Tibial nerve (tissue), 4 donors: ENCODE data around the gene CFAP70. TPM values are rescaled to one million over a fixed set of nuclear protein-coding genes. Genes with fewer than 3 reads are reported as not detected.
A peak's percentile ranks its signal among the peaks of the same experiment; 100 is the strongest.

ENCODE experiments used
- DNase-seq, 2 donors: peaks; one replicate each; pipeline ENCODE4 v3.0.0-alpha.2; 2019; ENCODE audit warnings: low spot score in 2 of 2
- H3K27ac ChIP-seq, 4 donors: fragments of 200-600 bp; sonication (generic) in 3 of 4; one replicate each; pipeline ENCODE4 v1.5.1; 2017 to 2019; ENCODE audit warnings: mild to moderate bottlenecking in 1 of 4
- H3K27me3 ChIP-seq, 2 donors: fragments of 200-600 bp; sonication (generic) in 1 of 2; one replicate each; pipeline versions ENCODE4 v1.5.1 to v1.6.0; 2017 to 2019
- H3K36me3 ChIP-seq, 3 donors: fragments of 200-600 bp; sonication (generic); one replicate each; pipeline ENCODE4 v1.5.1; 2018 to 2019
- H3K4me1 ChIP-seq, 4 donors: fragments of 200-600 bp; sonication (generic) in 3 of 4; one replicate each; pipeline ENCODE4 v1.5.1; 2017 to 2019
- H3K4me3 ChIP-seq, 4 donors: fragments of 200-600 bp; sonication (generic) in 3 of 4; one replicate each; pipeline ENCODE4 v1.5.1; 2017 to 2019; ENCODE audit warnings: mild to moderate bottlenecking in 1 of 4, moderate library complexity in 1 of 4
- H3K9me3 ChIP-seq, 4 donors: fragments of 200-600 bp; sonication (generic) in 3 of 4; one replicate each; pipeline ENCODE4 v1.5.1; 2017 to 2019
- CTCF ChIP-seq, 5 experiments: fragments of 200-600 bp in 3 of 5; fragments of 450-650 bp in 2 of 5; sonication (generic) in 3 of 5; IDR thresholded peaks; one replicate each; pipeline ENCODE4 v1.5.1; 2016 to 2019; ENCODE audit warnings: antibody characterized with exemption in 5 of 5, mild to moderate bottlenecking in 3 of 5, moderate library complexity in 2 of 5
- EP300 ChIP-seq, 2 donors: sonication (generic); formaldehyde crosslinking; IDR thresholded peaks; one replicate each; pipeline ENCODE4 v1.6.1; 2017; ENCODE audit warnings: antibody characterized with exemption in 2 of 2, mild to moderate bottlenecking in 1 of 2
- POLR2A ChIP-seq, 2 donors: fragments of 450-650 bp; IDR thresholded peaks; one replicate each; pipeline ENCODE4 v1.6.1; 2017; ENCODE audit warnings: antibody characterized with exemption in 2 of 2, mild to moderate bottlenecking in 2 of 2, moderate library complexity in 2 of 2
- WGBS, 2 donors: methylation state at CpG; one replicate each; pipeline ENCODE4 v1.1.5; 2018; 5-methylcytosine and 5-hydroxymethylcytosine counted together
- total RNA-seq, 4 donors: library from RNA; depleted of rRNA; stranded (reverse); fragments of >200 nt; gene quantifications; one replicate each; pipeline ENCODE4 v1.1.0, GENCODE V29; 2016

CFAP70 gene
- 10 to 100 TPM in 1 of 4 donors, 1 to 10 TPM in 3; 3.8 to 14.9 (median 6.6) TPM for total RNA-seq

GRCh38 chr10:73358331-73359279, at the start of gene CFAP70:
Gene CFAP70, minus strand, starts transcription at chr10:73358864. Its CDS starts 4,068 bp downstream, at chr10:73354796.
- WGBS, 2 donors: 1% methylated on average over 45 of the region's 45 CpGs
- peaks cover 0 to 18% (median 5%) of the 10 kb centered on the region in 4 donors for H3K4me1 ChIP-seq
- H3K27me3 ChIP-seq: no peaks in the 10 kb centered on the region
- peaks cover 0 to 7% (median 0%) of the 10 kb centered on the region in 4 donors for H3K9me3 ChIP-seq
- TF ChIP-seq CTCF (IDR thresholded peaks at IDR 0.05) (no peak), POLR2A (IDR thresholded peaks at IDR 0.05) (no peak), EP300 (IDR thresholded peaks at IDR 0.05) (peak in 1 of 2 donors; percentile 29)
- peak; percentile 80 to 86 for DNase-seq
- peaks cover 0 to 17% (median 0%) of the 10 kb centered on the region in 3 donors for H3K36me3 ChIP-seq
- H3K27ac ChIP-seq: peak within 1 kb of the TSS; percentile 14 to 83 (median 67)
- H3K4me3 ChIP-seq: peak within 1 kb of the TSS; percentile 67 to 94 (median 88)

- Histone ChIP-seq H3K4me1 (peaks cover 0 to 58% (median 10%) of the 10 kb centered on the region in 4 donors), H3K36me3 (peaks cover 0 to 11% (median 0%) of the 10 kb centered on the region in 3 donors), H3K27ac (no peak overlapping the region), H3K9me3 (no peaks in the 10 kb centered on the region), H3K27me3 (no peaks in the 10 kb centered on the region), H3K4me3 (no peak overlapping the region)
- TF ChIP-seq POLR2A (IDR thresholded peaks at IDR 0.05) (no peak), CTCF (IDR thresholded peaks at IDR 0.05) (no peak), EP300 (IDR thresholded peaks at IDR 0.05) (no peak)
- DNase-seq: no peak
- WGBS, 2 donors: 89 to 95% methylated on average over 5 of the region's 5 CpGs
Measured at GRCh38 chr10:73408061-73408460, 49.4 kb upstream of the CFAP70 start.

- peaks cover 0 to 11% (median 0%) of the 10 kb centered on the region in 3 donors for H3K36me3 ChIP-seq
- no peak overlapping the region for H3K4me3 ChIP-seq
- no peak for DNase-seq
- WGBS, 2 donors: 81 to 91% methylated on average over 1 of the region's 1 CpG
- no peak overlapping the region for H3K27ac ChIP-seq
- H3K9me3 ChIP-seq: no peaks in the 10 kb centered on the region
- TF ChIP-seq POLR2A (IDR thresholded peaks at IDR 0.05) (no peak), EP300 (IDR thresholded peaks at IDR 0.05) (no peak), CTCF (IDR thresholded peaks at IDR 0.05) (no peak)
- H3K27me3 ChIP-seq: no peaks in the 10 kb centered on the region
- peaks cover 0 to 58% (median 9%) of the 10 kb centered on the region in 4 donors for H3K4me1 ChIP-seq
Measured at GRCh38 chr10:73407495-73407894, 48.8 kb upstream of the CFAP70 start.

GRCh38 chr10:73406846-73407245, 48.2 kb upstream of the CFAP70 start:
- 82 to 87% methylated on average over 5 of the region's 5 CpGs for WGBS, 2 donors

More at GRCh38 chr10:73406846-73407245, 48.2 kb upstream of the CFAP70 start:
- H3K4me1 ChIP-seq: peaks cover 0 to 55% (median 4%) of the 10 kb centered on the region in 4 donors
- H3K36me3 ChIP-seq: peaks cover 0 to 11% (median 0%) of the 10 kb centered on the region in 3 donors
- no peak overlapping the region for H3K4me3 ChIP-seq
- no peak for DNase-seq
- TF ChIP-seq EP300 (IDR thresholded peaks at IDR 0.05) (no peak), CTCF (IDR thresholded peaks at IDR 0.05) (no peak), POLR2A (IDR thresholded peaks at IDR 0.05) (no peak)
- no peaks in the 10 kb centered on the region for H3K27me3 ChIP-seq
- no peak overlapping the region for H3K27ac ChIP-seq
- no peaks in the 10 kb centered on the region for H3K9me3 ChIP-seq
